Uterus (tissue), 4 donors: ENCODE data around the gene ONECUT3. TPM values are rescaled to one million over a fixed set of nuclear protein-coding genes. Genes with fewer than 3 reads are reported as not detected.

Experiments used
- DNase-seq, 2 donors: peaks; one replicate each; pipeline ENCODE4 v3.0.0-alpha.2; 2019 to 2020
- H3K27ac ChIP-seq, 2 donors: fragments of 200-600 bp; sonication (generic); 1 replicate in 1 of 2; 2 replicates in 1 of 2; pipeline ENCODE4 v1.5.1; 2016 to 2018
- H3K27me3 ChIP-seq, 2 donors: fragments of 200-600 bp; sonication (generic); one replicate each; pipeline ENCODE4 v1.5.1; 2018 to 2019; ENCODE audit warnings: control low read depth in 1 of 2
- H3K36me3 ChIP-seq, 2 donors: fragments of 200-600 bp; sonication (generic); one replicate each; pipeline ENCODE4 v1.5.1; 2019; ENCODE audit warnings: control low read depth in 1 of 2
- H3K4me1 ChIP-seq, 2 donors: fragments of 200-600 bp; sonication (generic); one replicate each; pipeline ENCODE4 v1.5.1; 2018 to 2019; ENCODE audit warnings: control low read depth in 1 of 2
- H3K4me3 ChIP-seq, 2 donors: fragments of 200-600 bp; sonication (generic); 1 replicate in 1 of 2; 2 replicates in 1 of 2; pipeline ENCODE4 v1.5.1; 2018 to 2019; ENCODE audit warnings: mild to moderate bottlenecking in 1 of 2
- H3K9me3 ChIP-seq, 2 donors: fragments of 200-600 bp; sonication (generic); one replicate each; pipeline ENCODE4 v1.5.1; 2019; ENCODE audit warnings: control low read depth in 1 of 2
- POLR2A ChIP-seq, 2 donors: fragments of 450-650 bp; IDR thresholded peaks; one replicate each; pipeline ENCODE4 v1.6.1; 2016; ENCODE audit warnings: antibody characterized with exemption in 2 of 2, mild to moderate bottlenecking in 1 of 2, moderate library complexity in 1 of 2
- intact Hi-C: fragments of 100-400 bp; cut with DNase I; formaldehyde crosslinking; loops from one replicate; pipeline ENCODE4 v1.15.1; 2023; ENCODE audit warnings: low total_unique reads
- total RNA-seq, 4 donors: library from RNA; depleted of rRNA in 3 of 4; stranded (reverse); fragments of >200 nt in 3 of 4; gene quantifications; one replicate each; pipeline versions ENCODE4 v1.1.0 to v1.2.4, GENCODE V29; 2014 to 2023
- TF ChIP-seq, protein P1 (sequence below), 4 experiments: fragments of 200-600 bp in 2 of 4; fragments of 450-650 bp in 2 of 4; sonication (generic) in 2 of 4; IDR thresholded peaks; one replicate each; pipeline ENCODE4 v1.5.1; 2016 to 2019; ENCODE audit warnings: antibody characterized with exemption in 4 of 4, mild to moderate bottlenecking in 2 of 4, moderate library complexity in 1 of 4
- donor health status: DM: yes; HTN: yes; CAD: no.

The ONECUT3 gene
- total RNA-seq, 4 donors from 2014 or later, result not detected

DNA sequence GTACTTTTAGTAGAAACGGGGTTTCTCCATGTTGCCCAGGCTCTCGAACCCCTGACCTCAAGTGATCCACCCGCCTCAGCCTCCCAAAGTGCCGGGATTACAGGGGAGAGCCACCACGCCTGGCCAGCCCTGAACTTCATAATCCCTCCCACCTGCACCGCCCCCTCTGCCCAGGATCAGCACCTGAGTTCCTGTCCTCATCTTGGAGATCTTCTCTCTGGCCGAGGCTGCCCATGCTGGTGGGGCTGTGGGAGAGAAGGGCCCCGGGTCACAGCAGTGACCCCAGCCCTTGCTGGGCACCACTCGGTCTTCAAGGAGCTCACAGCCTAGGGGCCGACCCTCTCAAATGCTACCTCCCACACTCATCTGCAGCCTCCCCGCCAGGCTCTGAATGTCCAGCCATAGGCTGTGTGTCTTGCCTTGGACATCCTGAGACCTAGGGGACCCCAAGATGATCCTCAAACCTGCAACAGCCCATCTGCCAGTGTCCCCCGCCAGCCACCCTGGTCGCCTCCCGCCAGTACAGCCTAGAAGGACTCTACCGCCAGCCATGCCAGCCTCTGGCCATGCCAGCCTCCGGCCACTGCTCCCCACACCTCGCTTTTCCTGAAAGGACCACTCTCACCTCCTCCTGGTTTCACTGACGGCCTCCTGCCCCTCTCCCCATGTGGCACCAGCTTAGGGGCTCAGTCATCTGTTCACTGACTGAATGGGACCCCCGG is 57.3 kb downstream of the ONECUT3 start:
- no peak overlapping the region for H3K4me3 ChIP-seq
- H3K27me3 ChIP-seq, result no peaks in the 10 kb centered on the region
- TF ChIP-seq, protein P1, sequence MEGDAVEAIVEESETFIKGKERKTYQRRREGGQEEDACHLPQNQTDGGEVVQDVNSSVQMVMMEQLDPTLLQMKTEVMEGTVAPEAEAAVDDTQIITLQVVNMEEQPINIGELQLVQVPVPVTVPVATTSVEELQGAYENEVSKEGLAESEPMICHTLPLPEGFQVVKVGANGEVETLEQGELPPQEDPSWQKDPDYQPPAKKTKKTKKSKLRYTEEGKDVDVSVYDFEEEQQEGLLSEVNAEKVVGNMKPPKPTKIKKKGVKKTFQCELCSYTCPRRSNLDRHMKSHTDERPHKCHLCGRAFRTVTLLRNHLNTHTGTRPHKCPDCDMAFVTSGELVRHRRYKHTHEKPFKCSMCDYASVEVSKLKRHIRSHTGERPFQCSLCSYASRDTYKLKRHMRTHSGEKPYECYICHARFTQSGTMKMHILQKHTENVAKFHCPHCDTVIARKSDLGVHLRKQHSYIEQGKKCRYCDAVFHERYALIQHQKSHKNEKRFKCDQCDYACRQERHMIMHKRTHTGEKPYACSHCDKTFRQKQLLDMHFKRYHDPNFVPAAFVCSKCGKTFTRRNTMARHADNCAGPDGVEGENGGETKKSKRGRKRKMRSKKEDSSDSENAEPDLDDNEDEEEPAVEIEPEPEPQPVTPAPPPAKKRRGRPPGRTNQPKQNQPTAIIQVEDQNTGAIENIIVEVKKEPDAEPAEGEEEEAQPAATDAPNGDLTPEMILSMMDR (IDR thresholded peaks at IDR 0.05), result no peak
- no peak for TF ChIP-seq POLR2A (IDR thresholded peaks at IDR 0.05)
- H3K27ac ChIP-seq, result peak overlapping the region in 1 of 2 donors; percentile 77
- H3K36me3 ChIP-seq, result no peaks in the 10 kb centered on the region
- H3K9me3 ChIP-seq, result no peaks in the 10 kb centered on the region
- intact Hi-C loops, result no loop called here
- no peak for DNase-seq
- H3K4me1 ChIP-seq, result peaks cover 0 to 16% of the 10 kb centered on the region in 2 donors

DNA sequence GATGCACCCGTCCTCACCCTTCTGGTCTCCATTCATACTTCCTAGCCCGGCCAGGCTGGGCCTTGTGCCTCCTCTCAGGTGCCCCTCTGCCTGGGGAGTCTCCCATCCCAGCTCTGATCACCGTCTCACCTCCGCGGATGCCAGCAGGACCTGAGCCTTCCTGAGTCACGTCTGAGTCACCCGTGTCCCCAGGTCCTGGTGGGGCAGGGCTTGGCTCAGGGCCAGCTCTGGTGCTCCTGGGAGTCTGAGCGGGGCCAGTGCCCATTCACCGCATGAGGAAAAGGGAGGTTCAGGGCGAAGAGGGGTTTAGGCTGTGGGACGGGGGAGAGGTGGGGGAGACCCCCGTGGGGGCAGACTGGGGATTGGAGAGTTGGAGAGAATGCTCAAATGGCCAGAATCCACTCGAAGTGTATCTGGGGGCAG is 58.2 kb downstream of the ONECUT3 start:
- peak; percentile 56 to 73 for DNase-seq
- TF ChIP-seq, protein P1 (IDR thresholded peaks at IDR 0.05), result no peak
- TF ChIP-seq POLR2A (IDR thresholded peaks at IDR 0.05), result no peak
- H3K4me3 ChIP-seq, result no peak overlapping the region
- peaks cover 0 to 16% of the 10 kb centered on the region in 2 donors for H3K4me1 ChIP-seq
- no peaks in the 10 kb centered on the region for H3K36me3 ChIP-seq
- H3K27ac ChIP-seq, result peak overlapping the region; percentile 74 to 77
- H3K27me3 ChIP-seq, result no peaks in the 10 kb centered on the region
- intact Hi-C loops, result no loop called here
- no peaks in the 10 kb centered on the region for H3K9me3 ChIP-seq

DNA sequence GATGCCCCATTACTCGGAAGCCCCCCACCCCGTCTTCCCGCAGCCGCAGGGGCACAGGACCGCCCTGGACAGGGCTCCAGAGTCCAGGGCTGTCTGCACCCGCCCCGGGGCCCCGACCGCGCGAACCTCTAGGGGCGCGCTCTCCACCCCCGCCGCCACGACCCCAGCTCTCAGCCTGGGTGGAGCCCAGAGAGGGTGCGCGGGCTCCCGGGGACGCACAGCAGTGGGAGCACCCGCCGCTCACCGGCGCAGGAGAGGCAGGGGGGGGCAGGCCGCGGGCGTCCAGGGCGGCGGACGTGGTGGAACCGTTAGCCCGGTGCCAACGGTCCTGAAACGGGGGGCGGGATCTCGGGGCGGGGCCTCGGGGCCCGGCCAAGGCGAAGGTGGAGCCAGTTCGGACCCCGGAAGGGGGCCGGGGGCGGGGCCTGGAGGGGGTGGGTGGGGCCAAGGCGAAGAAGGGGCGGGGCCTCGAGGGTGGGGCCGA is 58.7 kb downstream of the ONECUT3 start, which contains the start of gene ATP8B3:
Gene ATP8B3, minus strand, starts transcription at position 335 of the 484 bp plus-strand sequence. CDS start 540 bp downstream, outside the sequence.
- no peaks in the 10 kb centered on the region for H3K36me3 ChIP-seq
- intact Hi-C loops, result no loop called here
- H3K4me1 ChIP-seq, result peaks cover 0 to 16% of the 10 kb centered on the region in 2 donors
- no peaks in the 10 kb centered on the region for H3K9me3 ChIP-seq
- TF ChIP-seq, protein P1 (IDR thresholded peaks at IDR 0.05), result no peak
- TF ChIP-seq POLR2A (IDR thresholded peaks at IDR 0.05), result no peak
- peak within 1 kb of the TSS; percentile 74 to 77 for H3K27ac ChIP-seq
- H3K27me3 ChIP-seq, result no peaks in the 10 kb centered on the region
- H3K4me3 ChIP-seq, result peak within 1 kb of the TSS; percentile 26 to 39
- no peak for DNase-seq

DNA sequence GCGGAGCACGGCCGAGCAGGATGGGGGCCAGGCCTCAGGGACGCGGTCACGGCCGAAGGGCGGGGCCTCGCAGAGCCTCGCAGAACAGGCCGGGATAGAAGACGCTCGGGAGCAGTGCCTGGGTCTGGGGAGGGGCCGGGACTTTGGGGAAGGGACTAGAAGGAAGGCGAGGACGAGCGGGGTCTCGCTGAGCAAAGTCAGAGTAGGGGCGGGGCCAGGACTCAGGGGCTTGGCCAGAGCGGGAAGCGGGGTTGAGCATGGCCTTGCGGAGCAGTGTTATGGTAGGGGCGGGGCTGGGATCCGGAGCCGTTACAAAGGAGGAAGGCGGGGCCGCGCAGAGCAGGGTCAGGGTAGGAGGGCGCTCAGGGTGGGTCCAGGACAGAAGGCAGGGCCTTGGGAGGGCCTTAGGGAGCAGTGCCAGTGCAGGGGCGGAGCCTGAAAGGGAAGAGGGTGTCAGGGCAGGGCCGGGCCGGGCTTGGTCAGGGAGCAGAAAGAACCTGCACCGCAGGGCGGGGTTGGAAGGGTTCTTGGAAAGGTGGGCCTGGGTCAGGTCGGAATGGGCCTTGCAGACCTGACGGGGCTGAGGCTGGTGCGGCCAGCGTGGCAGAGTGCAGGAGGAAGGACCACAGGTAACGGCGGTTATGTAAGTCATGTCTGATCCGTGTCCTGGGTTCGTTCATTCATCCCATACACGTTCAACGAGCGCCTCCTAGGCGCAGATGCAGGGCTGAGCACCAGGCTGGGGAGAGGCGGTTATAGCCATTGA is 59.3 kb downstream of the ONECUT3 start:
- Histone ChIP-seq H3K4me3 (peak overlapping the region; percentile 26 to 39), H3K9me3 (no peaks in the 10 kb centered on the region), H3K4me1 (peaks cover 0 to 16% of the 10 kb centered on the region in 2 donors), H3K27me3 (no peaks in the 10 kb centered on the region), H3K27ac (peak overlapping the region; percentile 74 to 77), H3K36me3 (no peaks in the 10 kb centered on the region)
- TF ChIP-seq, protein P1 (IDR thresholded peaks at IDR 0.05), result peak; percentile 19 to 50 (median 32)
- peak in 1 of 2 donors; percentile 35 for TF ChIP-seq POLR2A (IDR thresholded peaks at IDR 0.05)
- peak; percentile 85 to 91 for DNase-seq
- intact Hi-C loops, result no loop called here
